ENCODE results near the gene SOCS6. TPM values are rescaled to one million over a fixed set of nuclear protein-coding genes. Genes with fewer than 3 reads are reported as not detected.

The SOCS6 gene
- total RNA-seq, 6 experiments from 2014 or later: 26.4 to 35.3 (median 30.7) TPM

DNA sequence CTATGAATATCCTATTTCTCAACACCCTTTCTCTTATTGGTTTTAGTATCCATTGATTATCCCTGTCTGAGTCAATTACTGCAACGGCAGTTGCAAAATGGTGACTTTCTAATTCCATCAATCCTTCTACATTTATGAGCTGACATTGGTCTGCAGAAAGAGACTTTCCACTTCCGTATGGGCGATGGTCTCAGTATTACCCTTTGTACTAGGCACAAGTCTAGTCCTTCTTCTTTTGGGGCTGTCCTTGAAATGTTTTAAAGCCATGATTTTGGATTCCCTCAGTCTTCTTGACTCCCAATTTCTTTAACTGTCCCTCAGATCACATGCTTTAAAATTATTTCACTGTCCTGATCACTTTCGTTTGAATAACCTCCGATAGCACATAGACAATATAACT, 32.7 kb upstream of the SOCS6 start:
- no peak overlapping the region for H3K27ac Mint-ChIP-seq
- no peaks in the 10 kb centered on the region for H3K9me3 Mint-ChIP-seq
- TF ChIP-seq, protein P1, sequence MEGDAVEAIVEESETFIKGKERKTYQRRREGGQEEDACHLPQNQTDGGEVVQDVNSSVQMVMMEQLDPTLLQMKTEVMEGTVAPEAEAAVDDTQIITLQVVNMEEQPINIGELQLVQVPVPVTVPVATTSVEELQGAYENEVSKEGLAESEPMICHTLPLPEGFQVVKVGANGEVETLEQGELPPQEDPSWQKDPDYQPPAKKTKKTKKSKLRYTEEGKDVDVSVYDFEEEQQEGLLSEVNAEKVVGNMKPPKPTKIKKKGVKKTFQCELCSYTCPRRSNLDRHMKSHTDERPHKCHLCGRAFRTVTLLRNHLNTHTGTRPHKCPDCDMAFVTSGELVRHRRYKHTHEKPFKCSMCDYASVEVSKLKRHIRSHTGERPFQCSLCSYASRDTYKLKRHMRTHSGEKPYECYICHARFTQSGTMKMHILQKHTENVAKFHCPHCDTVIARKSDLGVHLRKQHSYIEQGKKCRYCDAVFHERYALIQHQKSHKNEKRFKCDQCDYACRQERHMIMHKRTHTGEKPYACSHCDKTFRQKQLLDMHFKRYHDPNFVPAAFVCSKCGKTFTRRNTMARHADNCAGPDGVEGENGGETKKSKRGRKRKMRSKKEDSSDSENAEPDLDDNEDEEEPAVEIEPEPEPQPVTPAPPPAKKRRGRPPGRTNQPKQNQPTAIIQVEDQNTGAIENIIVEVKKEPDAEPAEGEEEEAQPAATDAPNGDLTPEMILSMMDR (IDR thresholded peaks at IDR 0.05): no peak
- no peak overlapping the region for H3K4me3 Mint-ChIP-seq
- DNase-seq: no peak
- H3K36me3 Mint-ChIP-seq (ENCODE audit: low read depth): no peaks in the 10 kb centered on the region
- H3K4me1 Mint-ChIP-seq (ENCODE audit: low read depth): no peaks in the 10 kb centered on the region; the same call in 1 of the 2 replicates
- peaks cover under 1% of the 10 kb centered on the region for H3K27me3 Mint-ChIP-seq (ENCODE audit: insufficient read depth)

DNA sequence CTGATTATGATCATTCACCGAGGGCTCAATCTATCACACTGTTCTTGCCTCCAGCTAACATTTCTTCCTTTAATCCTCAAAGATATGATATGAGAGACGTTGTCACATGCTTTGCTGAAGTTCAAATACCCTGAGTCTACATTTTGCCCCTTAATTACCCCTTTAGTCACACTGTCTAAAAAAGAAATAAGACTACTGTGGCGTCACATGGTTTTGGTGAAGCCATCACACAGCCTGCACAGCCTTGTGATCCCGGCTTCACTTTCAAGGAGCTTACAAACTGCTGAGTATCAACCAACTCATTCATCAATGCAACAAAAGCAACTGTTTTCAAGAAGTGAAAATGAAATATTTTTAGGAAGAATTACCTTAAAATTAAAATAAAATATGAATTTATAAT, 31.9 kb upstream of the SOCS6 start:
- H3K4me3 Mint-ChIP-seq: no peak overlapping the region
- DNase-seq: no peak
- H3K4me1 Mint-ChIP-seq (ENCODE audit: low read depth): no peaks in the 10 kb centered on the region; the same call in 1 of the 2 replicates
- H3K27me3 Mint-ChIP-seq (ENCODE audit: insufficient read depth): no peaks in the 10 kb centered on the region; the same call in 1 of the 2 replicates
- no peaks in the 10 kb centered on the region for H3K36me3 Mint-ChIP-seq (ENCODE audit: low read depth)
- H3K27ac Mint-ChIP-seq: no peak overlapping the region
- TF ChIP-seq, protein P1 (IDR thresholded peaks at IDR 0.05): no peak
- no peaks in the 10 kb centered on the region for H3K9me3 Mint-ChIP-seq

DNA sequence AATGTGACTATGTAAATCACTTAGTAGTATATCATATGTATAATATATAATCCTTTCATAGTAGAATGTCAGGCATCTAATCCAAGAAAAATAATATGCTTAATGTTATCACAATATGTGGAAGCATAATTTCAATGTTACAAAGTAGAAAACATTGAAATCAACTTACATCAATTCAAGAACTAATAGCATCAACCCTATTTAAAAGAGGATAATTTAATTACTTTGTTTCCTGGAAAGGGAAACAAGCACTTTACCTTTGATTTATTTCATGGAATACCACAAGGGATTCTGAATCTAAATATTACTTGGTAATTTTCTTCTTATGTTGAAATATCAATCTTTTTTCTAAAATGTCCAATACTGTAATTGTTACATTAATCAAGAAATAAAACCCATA, 30.6 kb upstream of the SOCS6 start:
- H3K36me3 Mint-ChIP-seq (ENCODE audit: low read depth): no peaks in the 10 kb centered on the region
- TF ChIP-seq, protein P1 (IDR thresholded peaks at IDR 0.05): no peak
- DNase-seq: no peak
- H3K27me3 Mint-ChIP-seq (ENCODE audit: insufficient read depth): no peaks in the 10 kb centered on the region; the same call in 1 of the 2 replicates
- no peak overlapping the region for H3K4me3 Mint-ChIP-seq
- H3K27ac Mint-ChIP-seq: no peak overlapping the region
- no peaks in the 10 kb centered on the region for H3K9me3 Mint-ChIP-seq
- no peaks in the 10 kb centered on the region; the same call in 1 of the 2 replicates for H3K4me1 Mint-ChIP-seq (ENCODE audit: low read depth)

DNA sequence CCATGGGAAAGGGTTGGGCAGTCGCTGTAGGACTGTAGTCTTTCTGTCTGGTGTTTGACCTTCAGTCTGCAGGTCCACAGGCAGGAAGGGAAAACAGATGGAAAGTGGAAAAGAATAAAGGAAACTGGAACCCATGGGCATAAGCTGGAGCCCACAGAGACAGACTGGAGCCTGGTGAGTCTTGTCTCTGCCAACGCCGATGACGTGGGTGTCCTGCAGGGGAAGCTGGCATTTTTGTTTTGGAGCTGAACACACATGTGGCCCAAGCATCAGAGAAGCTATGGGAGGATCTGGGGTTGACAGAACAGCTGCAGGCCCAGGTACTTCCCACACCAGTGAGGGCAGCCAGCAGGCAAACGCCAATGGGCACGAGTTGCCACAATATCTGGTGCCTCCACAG, 28.2 kb upstream of the SOCS6 start:
- no peak for DNase-seq
- TF ChIP-seq, protein P1 (IDR thresholded peaks at IDR 0.05): no peak
- Mint-ChIP-seq H3K36me3 (ENCODE audit: low read depth) (no peaks in the 10 kb centered on the region), H3K27ac (no peak overlapping the region), H3K4me1 (ENCODE audit: low read depth) (no peaks in the 10 kb centered on the region; the same call in 1 of the 2 replicates), H3K4me3 (no peak overlapping the region), H3K9me3 (no peaks in the 10 kb centered on the region), H3K27me3 (ENCODE audit: insufficient read depth) (no peaks in the 10 kb centered on the region)

DNA sequence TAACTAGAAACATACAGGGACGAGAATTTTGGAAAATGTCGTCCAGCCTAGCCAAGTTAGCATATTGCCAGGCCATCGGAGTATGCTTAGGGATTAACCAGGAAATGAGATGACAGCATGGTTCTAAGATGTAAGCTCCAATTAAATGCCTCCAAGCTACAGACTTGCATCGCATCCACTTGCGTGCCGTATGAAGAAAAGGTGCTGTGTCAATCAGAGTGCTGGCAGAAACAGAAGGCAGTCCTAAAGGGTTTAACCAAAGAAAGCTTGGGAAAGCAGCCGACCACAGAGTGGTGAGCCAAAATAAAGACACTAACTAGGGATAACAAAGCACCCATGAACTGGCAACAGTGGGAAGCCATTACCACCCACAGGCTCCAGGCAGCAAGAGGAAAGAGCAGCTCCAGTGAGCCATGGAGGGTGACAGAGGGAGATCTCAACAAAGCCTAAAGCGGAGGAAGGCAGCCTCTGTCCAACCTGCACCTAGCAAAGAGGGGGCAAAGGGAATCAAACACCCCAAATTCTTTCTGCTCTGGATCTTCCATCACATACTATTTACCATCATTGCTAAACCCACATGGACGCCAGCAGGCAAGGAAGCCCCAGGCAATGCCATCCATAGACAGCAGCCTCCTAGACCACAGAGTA, 27.6 kb upstream of the SOCS6 start:
- Mint-ChIP-seq H3K27ac (no peak overlapping the region), H3K4me3 (no peak overlapping the region), H3K36me3 (ENCODE audit: low read depth) (no peaks in the 10 kb centered on the region), H3K4me1 (ENCODE audit: low read depth) (no peaks in the 10 kb centered on the region; the same call in 1 of the 2 replicates), H3K27me3 (ENCODE audit: insufficient read depth) (no peaks in the 10 kb centered on the region), H3K9me3 (no peaks in the 10 kb centered on the region)
- DNase-seq: no peak
- TF ChIP-seq, protein P1 (IDR thresholded peaks at IDR 0.05): no peak
